ENCODE results near the gene TRAT1. TPM values are rescaled to one million over a fixed set of nuclear protein-coding genes. Genes with fewer than 3 reads are reported as not detected.

TRAT1 gene
- total and polyA plus RNA-seq, 2 experiments from 2014 or later: not detected

DNA sequence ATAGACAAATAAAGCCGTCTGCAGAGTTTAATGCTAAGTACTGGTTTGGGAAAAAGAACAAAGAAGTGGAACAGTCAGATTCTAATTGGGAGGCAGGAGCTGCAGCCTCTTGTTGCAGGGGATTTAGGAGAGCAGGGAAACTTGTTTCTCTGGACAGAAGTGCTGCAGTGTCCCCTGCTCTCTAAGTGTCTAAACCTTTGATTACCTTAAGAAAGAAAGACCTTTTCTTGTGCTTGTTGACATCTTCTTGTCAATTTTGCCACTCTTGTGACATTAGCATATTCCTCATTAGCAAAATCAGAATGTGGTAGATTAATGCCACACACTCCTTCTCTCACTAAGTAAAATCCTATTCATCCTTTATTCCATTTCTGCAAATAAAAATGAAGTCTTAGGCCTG is 38.8 kb downstream of the TRAT1 start:
- H3K27me3 ChIP-seq: no peaks in the 10 kb centered on the region
- H2AFZ ChIP-seq: no peak overlapping the region
- no peaks in the 10 kb centered on the region for H3K9me2 ChIP-seq (replicated peaks; ENCODE audit: insufficient read depth)
- no peaks in the 10 kb centered on the region for H3K9me3 ChIP-seq (ENCODE audit: low read depth)
- no peaks in the 10 kb centered on the region for H4K20me1 ChIP-seq (ENCODE audit: insufficient read depth, poor library complexity, severe bottlenecking)
- no peak overlapping the region for H3K4me2 ChIP-seq
- no peaks in the 10 kb centered on the region for H3K36me3 ChIP-seq (replicated peaks; ENCODE audit: insufficient read depth, low read depth)
- WGBS (ENCODE audit: low lambda C conversion rate, missing lambda C conversion rate): 44% methylated on average over 1 of the region's 1 CpG
- no peak for TF ChIP-seq EZH2phosphoT487 (IDR thresholded peaks at IDR 0.05; ENCODE audit: low read depth, severe bottlenecking, unreplicated experiment)
- no peaks in the 10 kb centered on the region for H3K79me2 ChIP-seq
- H3K4me3 ChIP-seq: no peak overlapping the region
- no peak for DNase-seq (ENCODE audit: low spot score)
- no peak overlapping the region for H3K27ac ChIP-seq
- H3K4me1 ChIP-seq (ENCODE audit: insufficient read depth): no peaks in the 10 kb centered on the region

DNA sequence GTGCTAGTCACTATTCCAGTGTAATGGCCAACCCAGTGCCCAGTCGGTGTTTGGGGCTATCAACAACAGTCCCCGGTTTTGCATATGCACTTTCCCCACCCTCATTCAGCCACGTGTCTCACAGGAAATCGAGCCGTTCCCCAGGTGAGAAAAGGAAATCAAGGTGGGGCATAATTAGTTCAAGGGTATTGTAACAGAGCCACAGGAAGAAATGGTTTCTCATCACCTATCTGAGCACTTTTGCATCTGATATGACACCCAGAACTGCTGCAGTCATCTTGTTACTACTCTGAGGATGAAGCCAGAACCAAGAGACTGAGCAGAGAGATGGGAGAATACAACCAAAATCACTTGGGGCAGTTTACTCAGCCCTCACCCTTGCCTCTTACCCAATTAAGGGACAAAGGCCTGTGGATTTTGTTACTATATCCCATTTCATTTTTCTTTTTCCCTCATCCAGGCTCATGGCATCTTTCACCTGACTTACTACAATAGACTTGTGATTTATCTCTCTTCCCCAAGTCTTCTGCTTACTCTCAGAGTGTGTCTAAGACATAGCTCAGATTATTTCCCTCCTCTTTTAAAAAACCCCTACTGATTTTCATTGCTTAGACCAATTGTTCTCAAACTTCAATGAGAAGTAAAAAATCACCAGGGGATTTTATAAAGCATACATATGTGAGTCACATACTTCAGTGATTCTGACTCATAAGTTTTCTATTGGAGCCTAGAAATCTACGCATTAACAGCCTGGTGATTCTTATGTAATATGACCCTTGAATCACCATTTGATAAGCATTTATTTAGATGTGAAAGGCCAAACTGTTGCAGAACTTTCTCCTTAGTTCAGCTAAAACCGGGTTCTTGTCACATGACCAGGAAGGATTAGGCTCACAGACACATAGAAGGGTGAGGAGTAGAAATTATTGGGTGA is 40.5 kb downstream of the TRAT1 start:
- Histone ChIP-seq H3K27me3 (no peaks in the 10 kb centered on the region), H3K4me3 (no peak overlapping the region), H3K79me2 (no peaks in the 10 kb centered on the region), H4K20me1 (ENCODE audit: insufficient read depth, poor library complexity, severe bottlenecking) (no peaks in the 10 kb centered on the region), H3K36me3 (replicated peaks; ENCODE audit: insufficient read depth, low read depth) (no peaks in the 10 kb centered on the region), H3K9me2 (replicated peaks; ENCODE audit: insufficient read depth) (no peaks in the 10 kb centered on the region), H3K4me1 (ENCODE audit: insufficient read depth) (no peaks in the 10 kb centered on the region), H3K9me3 (ENCODE audit: low read depth) (no peaks in the 10 kb centered on the region), H3K27ac (no peak overlapping the region), H2AFZ (no peak overlapping the region), H3K4me2 (no peak overlapping the region)
- TF ChIP-seq EZH2 (IDR thresholded peaks at IDR 0.05; ENCODE audit: borderline replicate concordance) (no peak), EZH2phosphoT487 (IDR thresholded peaks at IDR 0.05; ENCODE audit: low read depth, severe bottlenecking, unreplicated experiment) (no peak)
- TF ChIP-seq, protein P1, sequence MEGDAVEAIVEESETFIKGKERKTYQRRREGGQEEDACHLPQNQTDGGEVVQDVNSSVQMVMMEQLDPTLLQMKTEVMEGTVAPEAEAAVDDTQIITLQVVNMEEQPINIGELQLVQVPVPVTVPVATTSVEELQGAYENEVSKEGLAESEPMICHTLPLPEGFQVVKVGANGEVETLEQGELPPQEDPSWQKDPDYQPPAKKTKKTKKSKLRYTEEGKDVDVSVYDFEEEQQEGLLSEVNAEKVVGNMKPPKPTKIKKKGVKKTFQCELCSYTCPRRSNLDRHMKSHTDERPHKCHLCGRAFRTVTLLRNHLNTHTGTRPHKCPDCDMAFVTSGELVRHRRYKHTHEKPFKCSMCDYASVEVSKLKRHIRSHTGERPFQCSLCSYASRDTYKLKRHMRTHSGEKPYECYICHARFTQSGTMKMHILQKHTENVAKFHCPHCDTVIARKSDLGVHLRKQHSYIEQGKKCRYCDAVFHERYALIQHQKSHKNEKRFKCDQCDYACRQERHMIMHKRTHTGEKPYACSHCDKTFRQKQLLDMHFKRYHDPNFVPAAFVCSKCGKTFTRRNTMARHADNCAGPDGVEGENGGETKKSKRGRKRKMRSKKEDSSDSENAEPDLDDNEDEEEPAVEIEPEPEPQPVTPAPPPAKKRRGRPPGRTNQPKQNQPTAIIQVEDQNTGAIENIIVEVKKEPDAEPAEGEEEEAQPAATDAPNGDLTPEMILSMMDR (IDR thresholded peaks at IDR 0.05; ENCODE audit: poor library complexity): no peak
- no peak for DNase-seq (ENCODE audit: low spot score)
- WGBS (ENCODE audit: low lambda C conversion rate, missing lambda C conversion rate): 66% methylated on average over 7 of the region's 7 CpGs

DNA sequence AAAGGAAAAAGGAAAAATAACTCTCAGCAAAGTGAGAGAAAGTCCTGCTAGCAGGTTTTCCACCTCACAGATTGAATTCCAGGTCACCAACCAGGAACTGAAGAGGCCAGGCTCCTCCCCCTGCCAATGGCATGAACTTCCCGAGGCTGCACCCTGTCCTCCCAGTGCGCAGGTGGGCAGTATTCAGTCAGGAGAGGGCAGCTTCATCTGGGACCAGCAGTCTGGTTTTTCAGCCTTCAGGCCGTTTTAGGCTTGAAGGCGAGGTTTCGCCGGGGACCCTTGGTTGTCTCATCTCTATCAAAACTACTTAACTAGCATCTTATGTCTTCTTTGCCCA is 41.2 kb downstream of the TRAT1 start:
- H2AFZ ChIP-seq: no peak overlapping the region
- WGBS (ENCODE audit: low lambda C conversion rate, missing lambda C conversion rate): 87% methylated on average over 6 of the region's 6 CpGs
- H3K79me2 ChIP-seq: no peaks in the 10 kb centered on the region

DNA sequence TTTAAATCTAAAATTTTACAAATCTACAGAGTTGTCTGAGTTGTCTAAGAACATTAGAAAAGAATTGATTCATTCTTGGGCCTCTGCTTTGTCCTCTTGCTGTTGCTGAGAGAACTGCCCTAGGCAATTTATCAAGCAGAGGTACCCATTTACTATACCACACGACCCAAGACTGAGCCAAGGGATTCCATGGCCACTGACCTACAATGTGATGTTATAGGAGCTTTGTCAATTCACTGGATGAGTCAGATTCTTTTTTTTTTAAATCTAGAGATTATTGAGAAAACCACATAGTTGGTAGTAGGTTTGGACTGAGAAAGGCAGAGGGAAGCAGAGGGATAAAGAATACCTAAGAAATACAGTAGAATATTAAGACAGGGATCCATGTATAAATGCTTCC is 55.3 kb downstream of the TRAT1 start:
- H4K20me1 ChIP-seq (ENCODE audit: insufficient read depth, poor library complexity, severe bottlenecking): no peaks in the 10 kb centered on the region

More for the DNA sequence above, 41.2 kb downstream of the TRAT1 start:
- Histone ChIP-seq H4K20me1 (ENCODE audit: insufficient read depth, poor library complexity, severe bottlenecking) (no peaks in the 10 kb centered on the region), H3K27ac (no peak overlapping the region), H3K27me3 (no peaks in the 10 kb centered on the region), H3K4me1 (ENCODE audit: insufficient read depth) (no peaks in the 10 kb centered on the region), H3K4me2 (no peak overlapping the region), H3K4me3 (no peak overlapping the region), H3K36me3 (replicated peaks; ENCODE audit: insufficient read depth, low read depth) (no peaks in the 10 kb centered on the region), H3K9me3 (ENCODE audit: low read depth) (no peaks in the 10 kb centered on the region), H3K9me2 (replicated peaks; ENCODE audit: insufficient read depth) (no peaks in the 10 kb centered on the region)
- no peak for TF ChIP-seq EZH2 (IDR thresholded peaks at IDR 0.05; ENCODE audit: borderline replicate concordance)
- TF ChIP-seq, protein P1 (IDR thresholded peaks at IDR 0.05; ENCODE audit: poor library complexity): no peak
- TF ChIP-seq EZH2phosphoT487 (IDR thresholded peaks at IDR 0.05; ENCODE audit: low read depth, severe bottlenecking, unreplicated experiment): no peak
- DNase-seq (ENCODE audit: low spot score): no peak

More for the DNA sequence above, 55.3 kb downstream of the TRAT1 start:
- no peak for DNase-seq (ENCODE audit: low spot score)
- no peak overlapping the region for H3K4me2 ChIP-seq
- TF ChIP-seq EZH2phosphoT487 (IDR thresholded peaks at IDR 0.05; ENCODE audit: low read depth, severe bottlenecking, unreplicated experiment) (no peak), EZH2 (IDR thresholded peaks at IDR 0.05; ENCODE audit: borderline replicate concordance) (no peak)
- TF ChIP-seq, protein P1 (IDR thresholded peaks at IDR 0.05; ENCODE audit: poor library complexity): no peak
- no peaks in the 10 kb centered on the region for H3K27me3 ChIP-seq
- no peaks in the 10 kb centered on the region for H3K79me2 ChIP-seq
- H3K36me3 ChIP-seq (replicated peaks; ENCODE audit: insufficient read depth, low read depth): no peaks in the 10 kb centered on the region
- H3K4me1 ChIP-seq (ENCODE audit: insufficient read depth): no peaks in the 10 kb centered on the region
- H3K4me3 ChIP-seq: no peak overlapping the region
- H3K9me3 ChIP-seq (ENCODE audit: low read depth): no peaks in the 10 kb centered on the region
- H2AFZ ChIP-seq: no peak overlapping the region
- H3K27ac ChIP-seq: no peak overlapping the region
- no peaks in the 10 kb centered on the region for H3K9me2 ChIP-seq (replicated peaks; ENCODE audit: insufficient read depth)
- 0% methylated on average over 1 of the region's 1 CpG for WGBS (ENCODE audit: low lambda C conversion rate, missing lambda C conversion rate)
